ENCODE measurements around the gene ERICH6. TPM values are rescaled to one million over a fixed set of nuclear protein-coding genes. Genes with fewer than 3 reads are reported as not detected.

The ERICH6 gene
- total and polyA plus RNA-seq, 2 experiments from 2014 or later: 0.32 TPM; not detected in 1

GRCh38 chr3:150751781-150752263 is 48.1 kb upstream of the ERICH6 start:
- Mint-ChIP-seq H3K27ac (no peak overlapping the region), H3K27me3 (ENCODE audit: insufficient read depth, low read depth, poor library complexity) (peaks cover 2% of the 10 kb centered on the region), H3K36me3 (ENCODE audit: low read depth) (no peaks in the 10 kb centered on the region), H3K4me3 (no peak overlapping the region), H3K9me3 (no peaks in the 10 kb centered on the region), H3K4me1 (peaks cover 5% of the 10 kb centered on the region)
- Histone ChIP-seq H3F3A (replicated peaks; ENCODE audit: low read depth) (no peaks in the 10 kb centered on the region), H3K4me3 (no peak overlapping the region), H3K4me1 (ENCODE audit: insufficient read depth) (peaks cover 6% of the 10 kb centered on the region; the same call in 1 of the 2 replicates), H3K4me2 (no peak overlapping the region), H3K36me3 (ENCODE audit: insufficient read depth) (no peaks in the 10 kb centered on the region), H3K79me2 (replicated peaks; ENCODE audit: insufficient read depth) (peaks cover 14% of the 10 kb centered on the region), H2AFZ (no peak overlapping the region), H4K20me1 (replicated peaks; ENCODE audit: insufficient read depth) (no peaks in the 10 kb centered on the region; the same call in 1 of the 2 replicates), H3K27me3 (ENCODE audit: insufficient read depth) (no peaks in the 10 kb centered on the region), H3K9me2 (ENCODE audit: insufficient read depth) (no peaks in the 10 kb centered on the region), H3K27ac (ENCODE audit: low read depth) (no peak overlapping the region; the same call in 1 of the 2 replicates)
- TF ChIP-seq NANOG (IDR thresholded peaks at IDR 0.05; ENCODE audit: borderline replicate concordance) (no peak), ZNF331 (CRISPR knock-in tag; IDR thresholded peaks at IDR 0.05; ENCODE audit: low read depth) (no peak), CREB1 (CRISPR knock-in tag; IDR thresholded peaks at IDR 0.05; ENCODE audit: low read depth) (no peak), STAT1 (IDR thresholded peaks at IDR 0.05; ENCODE audit: unreplicated experiment) (no peak), EZH2phosphoT487 (IDR thresholded peaks at IDR 0.05; ENCODE audit: unreplicated experiment) (no peak), EZH2 (IDR thresholded peaks at IDR 0.05; ENCODE audit: low read depth, unreplicated experiment) (no peak), REST (IDR thresholded peaks at IDR 0.05; ENCODE audit: unreplicated experiment) (no peak), ZNF114 (CRISPR knock-in tag; IDR thresholded peaks at IDR 0.05) (no peak)
- TF ChIP-seq, protein P1, sequence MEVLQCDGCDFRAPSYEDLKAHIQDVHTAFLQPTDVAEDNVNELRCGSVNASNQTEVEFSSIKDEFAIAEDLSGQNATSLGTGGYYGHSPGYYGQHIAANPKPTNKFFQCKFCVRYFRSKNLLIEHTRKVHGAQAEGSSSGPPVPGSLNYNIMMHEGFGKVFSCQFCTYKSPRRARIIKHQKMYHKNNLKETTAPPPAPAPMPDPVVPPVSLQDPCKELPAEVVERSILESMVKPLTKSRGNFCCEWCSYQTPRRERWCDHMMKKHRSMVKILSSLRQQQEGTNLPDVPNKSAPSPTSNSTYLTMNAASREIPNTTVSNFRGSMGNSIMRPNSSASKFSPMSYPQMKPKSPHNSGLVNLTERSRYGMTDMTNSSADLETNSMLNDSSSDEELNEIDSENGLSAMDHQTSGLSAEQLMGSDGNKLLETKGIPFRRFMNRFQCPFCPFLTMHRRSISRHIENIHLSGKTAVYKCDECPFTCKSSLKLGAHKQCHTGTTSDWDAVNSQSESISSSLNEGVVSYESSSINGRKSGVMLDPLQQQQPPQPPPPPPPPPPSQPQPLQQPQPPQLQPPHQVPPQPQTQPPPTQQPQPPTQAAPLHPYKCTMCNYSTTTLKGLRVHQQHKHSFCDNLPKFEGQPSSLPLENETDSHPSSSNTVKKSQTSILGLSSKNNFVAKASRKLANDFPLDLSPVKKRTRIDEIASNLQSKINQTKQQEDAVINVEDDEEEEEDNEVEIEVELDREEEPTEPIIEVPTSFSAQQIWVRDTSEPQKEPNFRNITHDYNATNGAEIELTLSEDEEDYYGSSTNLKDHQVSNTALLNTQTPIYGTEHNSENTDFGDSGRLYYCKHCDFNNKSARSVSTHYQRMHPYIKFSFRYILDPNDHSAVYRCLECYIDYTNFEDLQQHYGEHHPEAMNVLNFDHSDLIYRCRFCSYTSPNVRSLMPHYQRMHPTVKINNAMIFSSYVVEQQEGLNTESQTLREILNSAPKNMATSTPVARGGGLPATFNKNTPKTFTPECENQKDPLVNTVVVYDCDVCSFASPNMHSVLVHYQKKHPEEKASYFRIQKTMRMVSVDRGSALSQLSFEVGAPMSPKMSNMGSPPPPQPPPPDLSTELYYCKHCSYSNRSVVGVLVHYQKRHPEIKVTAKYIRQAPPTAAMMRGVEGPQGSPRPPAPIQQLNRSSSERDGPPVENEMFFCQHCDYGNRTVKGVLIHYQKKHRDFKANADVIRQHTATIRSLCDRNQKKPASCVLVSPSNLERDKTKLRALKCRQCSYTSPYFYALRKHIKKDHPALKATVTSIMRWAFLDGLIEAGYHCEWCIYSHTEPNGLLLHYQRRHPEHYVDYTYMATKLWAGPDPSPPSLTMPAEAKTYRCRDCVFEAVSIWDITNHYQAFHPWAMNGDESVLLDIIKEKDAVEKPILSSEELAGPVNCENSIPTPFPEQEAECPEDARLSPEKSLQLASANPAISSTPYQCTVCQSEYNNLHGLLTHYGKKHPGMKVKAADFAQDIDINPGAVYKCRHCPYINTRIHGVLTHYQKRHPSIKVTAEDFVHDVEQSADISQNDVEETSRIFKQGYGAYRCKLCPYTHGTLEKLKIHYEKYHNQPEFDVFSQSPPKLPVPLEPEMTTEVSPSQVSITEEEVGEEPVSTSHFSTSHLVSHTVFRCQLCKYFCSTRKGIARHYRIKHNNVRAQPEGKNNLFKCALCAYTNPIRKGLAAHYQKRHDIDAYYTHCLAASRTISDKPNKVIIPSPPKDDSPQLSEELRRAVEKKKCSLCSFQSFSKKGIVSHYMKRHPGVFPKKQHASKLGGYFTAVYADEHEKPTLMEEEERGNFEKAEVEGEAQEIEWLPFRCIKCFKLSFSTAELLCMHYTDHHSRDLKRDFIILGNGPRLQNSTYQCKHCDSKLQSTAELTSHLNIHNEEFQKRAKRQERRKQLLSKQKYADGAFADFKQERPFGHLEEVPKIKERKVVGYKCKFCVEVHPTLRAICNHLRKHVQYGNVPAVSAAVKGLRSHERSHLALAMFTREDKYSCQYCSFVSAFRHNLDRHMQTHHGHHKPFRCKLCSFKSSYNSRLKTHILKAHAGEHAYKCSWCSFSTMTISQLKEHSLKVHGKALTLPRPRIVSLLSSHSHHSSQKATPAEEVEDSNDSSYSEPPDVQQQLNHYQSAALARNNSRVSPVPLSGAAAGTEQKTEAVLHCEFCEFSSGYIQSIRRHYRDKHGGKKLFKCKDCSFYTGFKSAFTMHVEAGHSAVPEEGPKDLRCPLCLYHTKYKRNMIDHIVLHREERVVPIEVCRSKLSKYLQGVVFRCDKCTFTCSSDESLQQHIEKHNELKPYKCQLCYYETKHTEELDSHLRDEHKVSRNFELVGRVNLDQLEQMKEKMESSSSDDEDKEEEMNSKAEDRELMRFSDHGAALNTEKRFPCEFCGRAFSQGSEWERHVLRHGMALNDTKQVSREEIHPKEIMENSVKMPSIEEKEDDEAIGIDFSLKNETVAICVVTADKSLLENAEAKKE (CRISPR knock-in tag; IDR thresholded peaks at IDR 0.05): no peak
- ATAC-seq (no peak), DNase-seq (ENCODE audit: low spot score) (no peak)
